KOPT-K1 (cell line): ENCODE data around the gene DHRS9.

Experiments used
- H3K27ac ChIP-seq: fragments of 200-600 bp; sonication (generic); 2 replicates; pipeline ENCODE4 v1.5.1; 2016; ENCODE audit warnings: antibody characterized with exemption, mild to moderate bottlenecking, low read depth, low read length; ENCODE audit not compliant: poor library complexity, severe bottlenecking
- H3K36me3 ChIP-seq: fragments of 200-600 bp; sonication (generic); 2 replicates; pipeline ENCODE4 v1.5.1; 2017; ENCODE audit warnings: antibody characterized with exemption, mild to moderate bottlenecking, low read length, moderate library complexity; ENCODE audit not compliant: insufficient read depth
- H3K9me3 ChIP-seq: fragments of 200-600 bp; sonication (generic); 2 replicates; pipeline ENCODE4 v1.5.1; 2017; ENCODE audit warnings: antibody characterized with exemption, low read length, mild to moderate bottlenecking; ENCODE audit not compliant: insufficient read depth, poor library complexity, severe bottlenecking

DHRS9 gene

DNA sequence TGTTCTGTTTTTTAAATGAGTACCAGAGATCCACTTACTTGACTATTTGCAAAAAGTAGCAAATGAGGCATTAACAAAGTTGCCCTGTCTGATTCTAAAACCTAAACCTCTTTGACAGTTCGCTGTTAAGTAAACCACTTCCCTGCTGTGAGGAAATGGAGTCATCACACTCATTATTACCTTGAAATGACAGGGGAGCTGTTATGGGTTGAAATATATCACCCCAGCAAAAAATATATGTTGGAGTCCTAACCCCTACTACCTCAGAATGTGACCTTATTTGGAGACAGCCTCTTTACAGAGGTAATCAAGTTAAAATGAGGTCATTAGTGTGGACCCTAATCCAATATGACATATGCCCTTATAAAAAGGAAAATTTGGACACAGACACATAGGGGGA is 36.1 kb downstream of the DHRS9 start:
- no peaks in the 10 kb centered on the region for H3K9me3 ChIP-seq
- H3K27ac ChIP-seq: no peak overlapping the region
- H3K36me3 ChIP-seq: no peaks in the 10 kb centered on the region

DNA sequence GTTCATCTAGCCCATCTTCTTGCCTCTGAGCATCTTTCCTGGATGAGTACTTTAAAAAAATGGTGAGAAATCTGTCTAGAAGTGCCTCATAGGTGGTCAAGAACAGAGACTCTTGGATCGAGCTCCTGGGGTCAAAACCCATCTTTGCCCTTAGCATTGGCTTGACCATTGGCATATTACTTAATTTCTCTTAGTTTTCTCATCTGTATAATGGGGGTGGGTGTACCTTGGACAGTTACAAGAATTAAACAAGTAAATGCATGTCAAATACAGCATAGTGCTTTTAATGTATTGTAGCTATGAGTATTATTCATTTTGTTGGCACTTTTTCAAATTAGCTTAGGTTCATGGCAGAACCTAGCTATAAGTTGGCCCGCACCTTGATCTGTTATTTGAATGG is 36.8 kb downstream of the DHRS9 start:
- H3K9me3 ChIP-seq: no peaks in the 10 kb centered on the region
- no peaks in the 10 kb centered on the region for H3K36me3 ChIP-seq
- no peak overlapping the region for H3K27ac ChIP-seq

DNA sequence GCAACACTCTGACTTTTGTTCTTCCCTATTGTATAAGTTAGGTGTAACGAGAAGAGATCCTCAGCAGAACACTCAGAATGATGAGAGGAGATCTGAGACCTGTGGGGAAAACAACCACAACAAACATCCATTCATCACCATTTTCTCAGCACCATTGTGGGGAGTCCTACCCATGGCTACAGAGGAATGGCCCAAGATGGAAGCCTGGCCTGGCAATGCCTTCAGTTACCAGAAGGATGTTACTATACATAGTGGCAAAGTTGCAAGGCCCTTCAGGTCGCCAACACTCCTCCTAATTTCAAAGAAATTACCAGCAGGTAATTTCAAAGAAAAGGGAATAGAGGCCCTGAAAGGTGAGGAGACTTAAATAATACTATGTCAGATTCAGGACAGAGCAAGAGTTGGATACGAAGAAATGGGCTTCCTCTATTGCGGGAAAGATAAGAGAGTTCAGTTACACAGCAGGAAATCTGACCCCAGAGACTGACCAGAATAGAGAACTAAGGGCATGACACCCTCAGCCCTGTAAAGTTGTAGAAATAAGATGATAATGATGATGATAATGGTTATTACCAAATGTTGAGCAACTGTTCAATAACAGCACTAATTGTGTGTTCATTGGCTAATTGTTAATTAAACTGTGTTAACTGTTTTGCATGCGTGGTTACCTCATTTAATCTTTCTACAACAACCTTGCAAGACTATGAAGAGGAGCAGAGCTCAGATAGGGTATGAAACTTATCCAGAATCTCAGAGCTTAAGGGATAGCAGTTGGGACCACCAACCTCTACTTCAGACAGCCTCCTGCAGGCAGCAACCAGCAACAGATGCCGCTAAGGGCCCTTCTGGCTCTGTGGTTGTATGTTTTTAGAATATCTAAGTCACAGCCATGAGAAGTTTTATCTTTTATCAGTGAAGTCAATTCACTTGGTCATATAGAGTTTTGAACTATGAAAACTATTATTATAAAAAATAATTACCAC is 37.5 kb downstream of the DHRS9 start:
- H3K9me3 ChIP-seq: no peaks in the 10 kb centered on the region
- no peaks in the 10 kb centered on the region for H3K36me3 ChIP-seq
- H3K27ac ChIP-seq: no peak overlapping the region

DNA sequence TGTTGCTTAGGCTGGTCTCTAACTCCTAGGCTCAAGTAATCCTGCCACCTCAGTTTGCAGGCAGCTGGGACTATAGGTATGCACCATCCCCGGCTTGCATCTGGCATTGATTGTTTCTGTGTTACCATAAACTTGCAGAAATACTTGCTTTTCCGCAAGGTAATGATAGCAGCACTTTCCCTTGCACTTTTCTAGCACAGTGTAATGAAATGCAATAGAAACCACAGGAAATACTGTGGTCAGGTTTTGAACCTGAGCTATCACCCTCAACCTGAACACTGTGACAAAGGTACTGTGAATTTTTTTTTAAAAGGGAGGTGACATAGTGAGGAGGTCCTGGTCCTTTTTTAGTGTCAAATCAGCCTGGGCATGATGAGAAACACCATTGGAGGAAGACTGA is 38.3 kb downstream of the DHRS9 start:
- Histone ChIP-seq H3K27ac (no peak overlapping the region), H3K9me3 (no peaks in the 10 kb centered on the region), H3K36me3 (no peaks in the 10 kb centered on the region)

DNA sequence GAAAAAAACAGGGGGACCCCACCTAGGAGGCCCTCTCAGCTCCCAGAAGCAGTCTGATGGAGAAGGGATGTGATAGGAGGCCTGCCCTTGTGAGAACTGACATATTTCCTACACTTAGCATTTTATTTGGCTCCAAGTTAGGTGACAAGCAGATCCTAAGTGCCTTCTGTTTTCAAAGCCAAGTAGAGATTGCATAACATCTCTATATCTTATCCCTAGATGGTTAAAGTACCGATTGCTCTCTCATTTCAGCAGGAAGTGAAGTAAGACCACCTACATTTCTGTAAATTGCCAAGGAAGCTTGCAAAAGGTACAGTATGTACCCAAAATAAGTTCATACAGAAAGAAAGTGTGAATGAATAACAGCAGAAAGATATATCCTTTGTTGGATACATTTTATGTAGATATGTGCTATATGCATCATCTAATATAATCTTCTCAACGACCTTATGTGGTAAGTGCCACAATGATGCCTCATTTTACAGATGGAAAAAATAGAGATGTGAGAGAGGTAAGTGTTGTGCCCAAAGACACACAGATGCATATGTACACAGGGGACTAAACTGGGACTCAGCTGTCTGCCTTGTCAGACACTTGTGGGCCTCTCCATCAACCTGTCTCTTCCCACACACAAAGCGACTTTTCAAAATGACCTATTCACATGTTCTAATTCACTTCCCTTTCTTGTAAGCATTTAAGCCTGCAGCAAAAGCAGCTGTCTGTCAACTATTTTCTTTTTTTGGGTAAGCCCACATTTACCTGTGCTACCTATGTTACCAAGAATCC is 38.9 kb downstream of the DHRS9 start:
- no peaks in the 10 kb centered on the region for H3K9me3 ChIP-seq
- H3K27ac ChIP-seq: no peak overlapping the region
- no peaks in the 10 kb centered on the region for H3K36me3 ChIP-seq

DNA sequence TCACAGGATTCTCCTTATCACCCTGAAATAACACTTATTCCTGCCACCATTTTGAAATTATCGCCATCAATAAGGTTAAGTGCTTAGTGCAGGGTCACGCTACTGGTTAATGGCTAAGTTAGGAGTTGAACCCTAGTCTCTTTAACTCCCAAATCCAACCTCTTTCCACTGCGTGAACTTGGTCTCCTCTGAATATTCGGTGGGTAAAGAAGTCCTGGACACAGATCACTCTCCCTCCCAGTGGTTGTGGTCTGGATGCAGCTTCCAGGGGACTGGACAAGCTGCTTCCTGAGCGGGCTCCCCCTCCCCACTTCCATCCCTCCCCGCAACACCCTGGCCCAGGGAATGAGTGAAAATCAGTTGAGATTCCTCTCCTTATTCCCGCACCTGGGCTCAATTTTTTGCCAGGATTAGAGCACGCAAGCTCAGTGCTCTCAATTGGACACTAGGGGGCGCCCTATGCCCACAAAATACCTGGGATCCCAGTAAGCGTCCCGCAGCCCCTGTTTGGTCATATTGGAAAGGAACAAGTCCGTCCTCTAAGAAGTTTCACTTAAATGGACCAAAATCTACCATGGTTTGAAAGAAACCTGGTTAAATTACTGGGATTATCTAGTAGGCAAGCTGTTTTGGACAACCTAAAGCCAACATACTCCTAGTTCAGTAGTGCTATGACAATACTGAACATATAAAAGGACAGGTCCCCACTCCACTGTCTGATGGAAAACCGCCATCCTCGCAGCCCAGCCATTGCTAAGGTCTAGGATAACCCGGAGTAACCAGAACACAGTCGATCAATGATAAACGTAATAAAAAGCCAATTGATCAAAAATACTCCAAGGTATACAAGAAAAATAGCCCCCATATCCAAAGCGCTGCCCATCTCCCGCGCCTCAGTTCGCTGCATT is 40.4 kb downstream of the DHRS9 start:
- Histone ChIP-seq H3K36me3 (no peaks in the 10 kb centered on the region), H3K9me3 (no peaks in the 10 kb centered on the region), H3K27ac (no peak overlapping the region)

DNA sequence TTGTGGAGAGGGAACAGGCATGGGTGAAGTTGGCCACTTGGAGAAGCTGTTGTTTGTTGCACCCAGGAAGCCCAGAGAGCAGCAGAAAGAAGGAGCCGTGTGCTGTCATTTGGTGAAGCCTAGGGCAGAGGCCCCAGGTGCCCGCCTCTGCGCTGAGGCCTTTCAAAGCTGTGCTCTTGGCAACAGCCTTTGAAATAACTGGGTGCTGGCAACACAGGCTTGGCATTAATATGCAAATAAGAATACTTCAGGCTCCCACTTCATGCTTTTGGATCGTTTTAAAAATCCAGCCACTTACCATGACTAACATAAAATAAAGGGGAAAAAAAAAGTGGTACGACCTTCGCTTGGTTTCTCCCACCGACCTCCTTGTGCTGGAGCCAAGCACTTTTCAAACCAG is 41.1 kb downstream of the DHRS9 start:
- Histone ChIP-seq H3K27ac (no peak overlapping the region), H3K36me3 (no peaks in the 10 kb centered on the region), H3K9me3 (no peaks in the 10 kb centered on the region)

DNA sequence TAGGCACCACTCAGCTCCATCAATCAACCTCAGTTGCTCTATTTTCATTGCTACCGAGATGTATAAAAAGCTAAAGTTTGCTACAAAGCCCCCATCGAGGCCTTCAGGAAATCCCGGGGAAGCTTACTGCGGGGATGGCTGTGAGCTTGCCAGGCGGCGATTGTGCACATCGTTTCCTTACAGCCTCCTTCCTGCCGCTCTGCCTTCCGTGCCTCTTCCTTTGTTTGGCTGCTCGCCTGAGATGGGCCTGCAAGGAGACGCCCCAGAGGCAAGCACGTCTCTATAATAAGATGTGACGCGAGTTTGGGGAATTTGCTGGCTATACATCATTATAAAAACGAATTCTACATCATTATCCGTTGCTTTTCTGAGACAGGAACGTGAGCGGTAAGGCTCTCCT is 41.6 kb downstream of the DHRS9 start:
- H3K36me3 ChIP-seq: no peaks in the 10 kb centered on the region
- H3K27ac ChIP-seq: no peak overlapping the region
- no peaks in the 10 kb centered on the region for H3K9me3 ChIP-seq

DNA sequence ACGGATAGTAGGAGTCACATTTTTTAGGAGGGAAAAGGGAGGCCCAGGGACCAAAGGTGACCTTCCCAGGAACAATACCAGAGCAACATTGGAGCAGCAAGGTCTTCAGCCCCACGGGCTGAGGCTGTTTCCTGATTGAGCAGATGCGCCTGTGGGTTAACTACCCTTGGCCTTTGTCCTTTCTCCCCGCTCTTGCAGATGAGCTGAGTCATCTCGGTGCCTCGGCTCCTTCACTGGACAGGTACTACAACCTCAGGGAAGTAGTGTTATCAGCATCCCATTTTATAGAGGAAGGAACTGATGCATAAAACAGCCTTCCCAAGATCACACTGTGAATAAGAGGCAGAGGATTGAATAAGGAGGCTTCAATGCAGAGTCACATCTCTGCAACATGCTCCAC is 43.5 kb downstream of the DHRS9 start:
- Histone ChIP-seq H3K36me3 (no peaks in the 10 kb centered on the region), H3K9me3 (no peaks in the 10 kb centered on the region), H3K27ac (no peak overlapping the region)

DNA sequence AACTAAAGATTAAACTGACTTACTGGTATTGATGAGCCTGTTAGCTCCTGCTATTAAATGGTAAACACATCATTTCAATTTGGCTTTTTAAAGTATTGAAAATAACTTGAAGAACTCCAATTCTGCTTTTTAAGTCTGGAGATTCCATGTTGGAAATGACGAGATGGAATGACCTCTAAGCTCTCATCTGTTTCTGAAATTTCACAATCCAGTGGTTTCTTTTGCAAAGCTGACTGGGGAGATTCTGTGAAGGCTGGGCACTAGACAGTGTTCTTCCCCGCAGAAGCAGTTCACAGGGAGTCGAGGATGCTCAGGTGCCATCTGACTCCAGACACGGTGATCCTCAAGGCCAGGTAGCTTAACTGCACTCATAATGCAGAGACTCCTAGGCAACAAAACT is 44.7 kb downstream of the DHRS9 start:
- Histone ChIP-seq H3K36me3 (no peaks in the 10 kb centered on the region), H3K27ac (no peak overlapping the region), H3K9me3 (no peaks in the 10 kb centered on the region)

DNA sequence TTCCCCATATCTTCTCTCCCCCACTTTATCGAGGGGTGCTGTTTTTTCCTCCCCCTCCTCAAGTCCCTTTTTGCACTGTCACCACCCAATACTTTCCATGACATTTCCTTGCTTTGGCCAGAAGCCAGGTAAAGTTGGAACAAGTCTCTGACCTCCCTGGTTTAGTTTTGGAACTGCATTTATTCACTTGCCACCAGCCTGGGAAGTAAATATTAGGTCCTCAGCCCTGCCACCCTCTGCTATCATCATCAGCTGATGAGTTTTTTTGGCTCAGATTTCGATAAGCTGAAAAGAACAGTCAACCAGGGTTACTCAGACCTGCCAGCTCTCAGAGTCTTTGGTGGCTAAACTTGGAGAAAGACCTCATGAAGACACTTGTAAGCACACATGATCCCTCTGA is 47.0 kb downstream of the DHRS9 start:
- Histone ChIP-seq H3K36me3 (no peaks in the 10 kb centered on the region), H3K9me3 (no peaks in the 10 kb centered on the region), H3K27ac (no peak overlapping the region)

DNA sequence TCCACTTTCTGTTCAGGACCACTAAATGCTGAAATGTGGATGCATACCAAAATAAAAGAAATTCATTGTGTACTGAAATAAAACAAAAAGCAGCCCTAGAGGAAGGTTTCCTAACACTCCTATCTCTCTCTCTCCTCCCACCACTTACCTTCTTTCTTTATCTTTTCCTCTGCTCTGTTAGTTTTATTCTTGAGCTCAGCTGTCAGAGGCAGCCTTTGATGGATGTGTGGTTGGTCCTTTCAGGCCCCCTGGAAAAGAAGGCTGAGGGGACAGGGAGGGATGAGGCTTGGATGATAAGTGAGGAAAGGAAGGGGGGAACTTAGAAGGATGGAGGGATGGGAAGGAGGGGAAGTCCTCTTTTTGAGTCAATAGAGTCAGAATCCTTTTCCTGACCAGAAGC is 47.6 kb downstream of the DHRS9 start:
- no peaks in the 10 kb centered on the region for H3K36me3 ChIP-seq
- no peak overlapping the region for H3K27ac ChIP-seq
- H3K9me3 ChIP-seq: no peaks in the 10 kb centered on the region

DNA sequence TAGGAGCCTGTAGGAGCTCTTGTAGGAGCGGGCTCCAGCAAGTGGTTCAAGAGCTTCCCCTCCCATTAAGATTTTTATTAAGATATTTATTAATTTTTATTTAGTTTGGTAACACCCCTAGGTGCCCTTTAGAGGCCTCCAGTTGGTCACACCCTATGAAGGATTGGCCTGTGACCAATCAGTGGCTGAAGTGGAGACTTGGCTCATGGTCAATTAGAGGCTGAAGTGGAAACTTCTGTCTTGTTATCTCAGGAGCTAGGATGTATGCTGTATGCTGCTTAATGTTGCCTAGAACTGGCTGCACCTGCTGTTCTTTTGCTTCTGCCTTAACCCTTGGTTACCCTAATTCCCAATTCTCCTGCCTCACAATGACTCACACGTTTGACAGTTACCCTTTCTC is 48.7 kb downstream of the DHRS9 start:
- no peaks in the 10 kb centered on the region for H3K36me3 ChIP-seq
- H3K9me3 ChIP-seq: no peaks in the 10 kb centered on the region
- no peak overlapping the region for H3K27ac ChIP-seq

DNA sequence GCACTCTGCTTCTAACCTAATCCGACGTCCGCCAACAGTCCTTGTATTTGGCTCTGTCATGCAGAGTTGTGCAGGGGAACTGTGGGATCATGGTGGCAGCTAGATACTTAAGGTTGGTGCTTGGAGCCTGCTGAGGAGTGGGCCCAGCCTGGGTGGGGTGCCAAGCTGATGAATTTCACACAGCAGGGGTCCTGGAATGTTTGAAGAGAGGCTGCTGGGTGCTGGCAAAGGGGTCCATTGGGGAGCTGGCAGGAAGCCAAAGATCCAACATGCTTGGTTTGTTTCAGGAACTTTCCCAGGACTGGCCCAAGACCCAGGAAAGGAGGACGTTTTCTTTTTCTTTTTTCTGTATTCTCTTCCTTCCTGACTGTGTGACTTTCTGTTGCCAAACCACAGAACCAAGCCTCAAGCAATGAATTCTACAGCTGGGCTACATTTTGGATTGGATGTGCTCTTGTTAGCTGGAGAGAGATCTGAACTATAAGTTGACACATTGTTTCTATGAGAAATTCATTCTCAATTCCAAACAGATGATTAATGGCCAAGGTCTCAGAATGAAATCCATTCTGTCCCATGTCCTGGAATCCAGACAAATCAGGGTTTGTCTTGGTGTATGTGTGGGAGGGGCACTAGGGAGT is 49.9 kb downstream of the DHRS9 start:
- Histone ChIP-seq H3K9me3 (no peaks in the 10 kb centered on the region), H3K27ac (no peak overlapping the region), H3K36me3 (no peaks in the 10 kb centered on the region)
